HepG2 (cell line): ENCODE measurements around the gene CPSF6. TPM values are rescaled to one million over a fixed set of nuclear protein-coding genes. Genes with fewer than 3 reads are reported as not detected.

ENCODE experiments used
- ATAC-seq: fragments of 200-7000 bp; cut with Tn5 transposase; 3 replicates; pipeline ENCODE4 v1.9.1; 2020; ENCODE audit warnings: mild to moderate bottlenecking, moderate library complexity
- BruUV-seq: library from RNA; stranded (reverse); fragments of 400-500 nt; replicated peaks from 2 replicates; lab custom pipeline; 2021; lab: Mats Ljungman, UMichigan
- CTCF ChIA-PET: fragments of 300-600 bp; formaldehyde crosslinking; extraction: SDS; loops from one replicate; lab custom pipeline; 2021; ENCODE audit warnings: low total read pairs, inconsistent platforms, low intra/inter-chr PET ratio; lab: Yijun Ruan, JAX
- POLR2A ChIA-PET: fragments of 350-600 bp; sonication (Branson Sonifier 250); formaldehyde crosslinking; loops from one replicate; lab custom pipeline; 2020; ENCODE audit warnings: antibody characterized with exemption, inconsistent platforms; lab: Yijun Ruan, JAX
- DNase-seq: peaks from one replicate; pipeline ENCODE4 v3.0.0-alpha.2; 2015; ENCODE audit warnings: low spot score
- FAIRE-seq: peaks from 3 replicates; lab custom pipeline; 2011; peaks lifted over from hg19 to GRCh38; lab: Jason Lieb, UNC
- H2AFZ ChIP-seq: one replicate; pipeline ENCODE4 v1.6.1; 2011; ENCODE audit warnings: low read length, inconsistent platforms
- H3K27ac ChIP-seq: fragments of 300-600 bp; 3 replicates; pipeline ENCODE4 v1.8.0; 2011; ENCODE audit warnings: mixed run types, mild to moderate bottlenecking, mixed read lengths, low read length, inconsistent platforms; ENCODE audit not compliant: insufficient read depth; ENCODE audit errors: extremely low read length
- H3K27me3 ChIP-seq, 2 experiments: fragments of 200-600 bp in 1 of 2; 2 replicates in 1 of 2; 3 replicates in 1 of 2; pipeline versions ENCODE4 v1.6.0 to v1.8.0; 2011; ENCODE audit warnings: low read length in 2 of 2, mild to moderate bottlenecking in 2 of 2, moderate library complexity in 2 of 2, inconsistent platforms in 1 of 2; ENCODE audit not compliant: insufficient read depth in 2 of 2, control insufficient read depth in 1 of 2
- H3K36me3 ChIP-seq, 2 experiments: fragments of 200-600 bp in 1 of 2; replicated peaks in 1 of 2; 2 replicates in 1 of 2; 3 replicates in 1 of 2; pipeline versions ENCODE4 v1.5.1 to v1.8.0; 2011; ENCODE audit warnings: low read length in 2 of 2, inconsistent platforms in 1 of 2; ENCODE audit not compliant: insufficient read depth in 2 of 2, control insufficient read depth in 1 of 2
- H3K4me1 ChIP-seq: 2 replicates; pipeline ENCODE4 v1.5.1; 2012; ENCODE audit warnings: low read length, inconsistent platforms; ENCODE audit not compliant: insufficient read depth
- H3K4me2 ChIP-seq: 2 replicates; pipeline ENCODE4 v1.6.0; 2011; ENCODE audit warnings: low read depth, low read length, inconsistent platforms
- H3K4me3 ChIP-seq, 3 experiments: fragments of 200-600 bp in 1 of 3; sonication (generic), shearing (Covaris generic) in 1 of 3; replicated peaks in 1 of 3; 2 replicates each; pipeline ENCODE4 v1.5.1; 2011 to 2016; ENCODE audit warnings: low read length in 3 of 3, inconsistent platforms in 2 of 3, low read depth in 2 of 3, mild to moderate bottlenecking in 2 of 3, control low read depth in 1 of 3, mixed read lengths in 1 of 3; ENCODE audit not compliant: insufficient read depth in 1 of 3
- H3K79me2 ChIP-seq: one replicate; pipeline ENCODE4 v1.6.1; 2011; ENCODE audit warnings: low read length, inconsistent platforms; ENCODE audit not compliant: insufficient read depth
- H3K9ac ChIP-seq: 2 replicates; pipeline ENCODE4 v1.6.0; 2011; ENCODE audit warnings: mild to moderate bottlenecking, low read depth, low read length, inconsistent platforms; ENCODE audit not compliant: insufficient read depth
- H3K9me3 ChIP-seq: 2 replicates; pipeline ENCODE4 v1.5.1; 2012; ENCODE audit warnings: mild to moderate bottlenecking, low read length
- H4K20me1 ChIP-seq: 2 replicates; pipeline ENCODE4 v1.6.0; 2011; ENCODE audit warnings: inconsistent platforms, mild to moderate bottlenecking, low read length, moderate library complexity; ENCODE audit not compliant: insufficient read depth
- AGO2 ChIP-seq: fragments of 200-400 bp; formaldehyde crosslinking; optimal IDR thresholded peaks from 2 replicates; pipeline ENCODE3; 2017; ENCODE audit warnings: mild to moderate bottlenecking, low read depth, low read length, moderate library complexity
- AHR ChIP-seq: IDR thresholded peaks from 2 replicates; pipeline ENCODE4 v1.6.1; 2018; ENCODE audit warnings: missing genetic modification reagents, missing compliant biosample characterization
- ATAD3A ChIP-seq: sonication (generic); formaldehyde crosslinking; IDR thresholded peaks from 2 replicates; pipeline ENCODE4 v1.4.0; 2020; ENCODE audit warnings: missing genetic modification reagents
- ATF6 ChIP-seq: sonication (generic); formaldehyde crosslinking; conservative IDR thresholded peaks from 2 replicates; pipeline ENCODE4 v1.4.0; 2020; ENCODE audit warnings: missing genetic modification reagents
- KAT2B ChIP-seq: fragments of 150-350 bp; IDR thresholded peaks from 2 replicates; pipeline ENCODE4 v1.6.1; 2014; ENCODE audit warnings: low read depth, low read length, borderline replicate concordance
- KLF12 ChIP-seq: sonication (generic); formaldehyde crosslinking; IDR thresholded peaks from 2 replicates; pipeline ENCODE4 v1.4.0; 2020; ENCODE audit warnings: missing genetic modification reagents, borderline replicate concordance
- NFIB ChIP-seq: sonication (generic); formaldehyde crosslinking; IDR thresholded peaks from 2 replicates; pipeline ENCODE4 v1.9.0; 2021; ENCODE audit warnings: missing genetic modification reagents, mild to moderate bottlenecking, borderline replicate concordance
- NR2C2 ChIP-seq: sonication (generic); formaldehyde crosslinking; IDR thresholded peaks from 2 replicates; pipeline ENCODE4 v1.4.0; 2020; ENCODE audit warnings: missing genetic modification reagents, mild to moderate bottlenecking, moderate library complexity, borderline replicate concordance
- POLR2AphosphoS5 ChIP-seq: IDR thresholded peaks from 2 replicates; pipeline ENCODE4 v1.6.1; 2012; ENCODE audit warnings: low read depth, low read length
- RCOR2 ChIP-seq: IDR thresholded peaks from 2 replicates; pipeline ENCODE4 v1.6.1; 2016; ENCODE audit warnings: missing biosample characterization, missing genetic modification reagents
- RNF2 ChIP-seq: fragments of 450-650 bp; conservative IDR thresholded peaks from 2 replicates; pipeline ENCODE4 v1.6.1; 2016; ENCODE audit warnings: low read depth
- SAP130 ChIP-seq: IDR thresholded peaks from 2 replicates; pipeline ENCODE4 v1.6.1; 2016; ENCODE audit warnings: low read depth
- ZNF138 ChIP-seq: sonication (generic); formaldehyde crosslinking; IDR thresholded peaks from 2 replicates; pipeline ENCODE4 v1.5.0; 2020; ENCODE audit warnings: mild to moderate bottlenecking, low read depth, missing genetic modification reagents
- ZNF577 ChIP-seq: sonication (generic); formaldehyde crosslinking; IDR thresholded peaks from 2 replicates; pipeline ENCODE4 v1.4.0; 2020; ENCODE audit warnings: mild to moderate bottlenecking, low read depth, missing genetic modification reagents, borderline replicate concordance
- ZNF792 ChIP-seq: IDR thresholded peaks from 2 replicates; pipeline ENCODE4 v1.6.1; 2016
- WGBS: methylation state at CpG from one replicate; pipeline ENCODE4 v1.1.6; 2017; ENCODE audit warnings: low lambda C conversion rate; 5-methylcytosine and 5-hydroxymethylcytosine counted together
- in situ Hi-C: cut with HindIII; loops from 2 replicates; pipeline ENCODE4 v1.10.0; 2017; ENCODE audit warnings: low pct_unique_long_range_greater_than_20kb; ENCODE audit not compliant: extremely low pct_ligation_motif_present
- intact Hi-C: fragments of 100-400 bp; cut with micrococcal nuclease; formaldehyde crosslinking; loops from one replicate; pipeline ENCODE4 v1.10.0; 2022; ENCODE audit not compliant: unreplicated experiment
- polyA plus RNA-seq, 8 experiments: library from polyadenylated mRNA; depleted of rRNA in 3 of 8; stranded (reverse) in 7 of 8; unstranded in 1 of 8; fragments of >200 nt; fragmentation: Illumina TruSeq in 4 of 8; extraction: Trizol in 4 of 8; gene quantifications; 2 replicates each; pipeline versions ENCODE4 v1.2.1 to v1.2.3, GENCODE V29; 2011 to 2016; ENCODE audit warnings: low read depth in 4 of 8, missing spikeins in 1 of 8, mixed read lengths in 1 of 8; ENCODE audit not compliant: insufficient read depth in 1 of 8
- total RNA-seq, 5 experiments: library from RNA; depleted of rRNA; stranded (reverse); fragments of >200 nt; fragmentation: Illumina TruSeq; extraction: Trizol; gene quantifications; 2 replicates each; pipeline ENCODE4 v1.2.3, GENCODE V29; 2016; ENCODE audit warnings: low read depth in 1 of 5
- TF ChIP-seq, protein P1 (sequence below): sonication (generic); formaldehyde crosslinking; IDR thresholded peaks from 2 replicates; pipeline ENCODE4 v1.5.1; 2020; ENCODE audit warnings: missing genetic modification reagents, mild to moderate bottlenecking, borderline replicate concordance
- TF ChIP-seq, protein P2 (sequence below): sonication (generic); formaldehyde crosslinking; IDR thresholded peaks from 2 replicates; pipeline ENCODE4 v1.9.0; 2021; ENCODE audit warnings: missing genetic modification reagents, mild to moderate bottlenecking, borderline replicate concordance

The CPSF6 gene
- total and polyA plus RNA-seq, 2 of the 13 experiments (the other 11 are each of a cell fraction or from before 2014, with no cell fraction given), result 41.8 to 71.0 TPM

- no peaks in the 10 kb centered on the region for H3K79me2 ChIP-seq
- WGBS, result 2% methylated on average over 19 of the region's 19 CpGs
- H2AFZ ChIP-seq, result no peak overlapping the region
- no peak for FAIRE-seq
- ChIA-PET CTCF (no interaction called here), POLR2A (no interaction called here)
- H3K27ac ChIP-seq, result no peak overlapping the region
- intact Hi-C loops, result no loop called here
- H3K4me2 ChIP-seq, result peak overlapping the region; percentile 79
- ATAC-seq, result peak; percentile 96
- no peak overlapping the region for H3K9ac ChIP-seq
- no peaks in the 10 kb centered on the region for H3K36me3 ChIP-seq
- peak overlapping the region; percentile 33 to 52 (median 50); a peak in 5 of 6 replicates for H3K4me3 ChIP-seq
- no peaks in the 10 kb centered on the region for H3K9me3 ChIP-seq
- peaks cover 19% of the 10 kb centered on the region for H3K4me1 ChIP-seq
- in situ Hi-C loops, result no loop called here
- no TSS peak for BruUV-seq
- H4K20me1 ChIP-seq, result no peaks in the 10 kb centered on the region
- DNase-seq, result peak; percentile 70
- H3K27me3 ChIP-seq, result no peaks in the 10 kb centered on the region
- TF ChIP-seq NR2C2 (CRISPR knock-in tag) (no peak), ZNF138 (CRISPR knock-in tag) (no peak), AGO2 (peak; percentile 29), ZNF577 (CRISPR knock-in tag) (no peak), ATAD3A (CRISPR knock-in tag) (no peak), POLR2AphosphoS5 (0 out of 2 replicates have a peak, but pooled peaks have one; percentile 21), SAP130 (no peak), KLF12 (CRISPR knock-in tag) (no peak), RCOR2 (no peak), KAT2B (no peak), RNF2 (no peak), ATF6 (no peak), AHR (CRISPR knock-in tag) (no peak), ZNF792 (CRISPR knock-in tag) (no peak), NFIB (CRISPR knock-in tag) (no peak)
- TF ChIP-seq, protein P1, sequence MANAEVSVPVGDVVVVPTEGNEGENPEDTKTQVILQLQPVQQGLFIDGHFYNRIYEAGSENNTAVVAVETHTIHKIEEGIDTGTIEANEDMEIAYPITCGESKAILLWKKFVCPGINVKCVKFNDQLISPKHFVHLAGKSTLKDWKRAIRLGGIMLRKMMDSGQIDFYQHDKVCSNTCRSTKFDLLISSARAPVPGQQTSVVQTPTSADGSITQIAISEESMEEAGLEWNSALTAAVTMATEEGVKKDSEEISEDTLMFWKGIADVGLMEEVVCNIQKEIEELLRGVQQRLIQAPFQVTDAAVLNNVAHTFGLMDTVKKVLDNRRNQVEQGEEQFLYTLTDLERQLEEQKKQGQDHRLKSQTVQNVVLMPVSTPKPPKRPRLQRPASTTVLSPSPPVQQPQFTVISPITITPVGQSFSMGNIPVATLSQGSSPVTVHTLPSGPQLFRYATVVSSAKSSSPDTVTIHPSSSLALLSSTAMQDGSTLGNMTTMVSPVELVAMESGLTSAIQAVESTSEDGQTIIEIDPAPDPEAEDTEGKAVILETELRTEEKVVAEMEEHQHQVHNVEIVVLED, result no peak
- TF ChIP-seq, protein P2, sequence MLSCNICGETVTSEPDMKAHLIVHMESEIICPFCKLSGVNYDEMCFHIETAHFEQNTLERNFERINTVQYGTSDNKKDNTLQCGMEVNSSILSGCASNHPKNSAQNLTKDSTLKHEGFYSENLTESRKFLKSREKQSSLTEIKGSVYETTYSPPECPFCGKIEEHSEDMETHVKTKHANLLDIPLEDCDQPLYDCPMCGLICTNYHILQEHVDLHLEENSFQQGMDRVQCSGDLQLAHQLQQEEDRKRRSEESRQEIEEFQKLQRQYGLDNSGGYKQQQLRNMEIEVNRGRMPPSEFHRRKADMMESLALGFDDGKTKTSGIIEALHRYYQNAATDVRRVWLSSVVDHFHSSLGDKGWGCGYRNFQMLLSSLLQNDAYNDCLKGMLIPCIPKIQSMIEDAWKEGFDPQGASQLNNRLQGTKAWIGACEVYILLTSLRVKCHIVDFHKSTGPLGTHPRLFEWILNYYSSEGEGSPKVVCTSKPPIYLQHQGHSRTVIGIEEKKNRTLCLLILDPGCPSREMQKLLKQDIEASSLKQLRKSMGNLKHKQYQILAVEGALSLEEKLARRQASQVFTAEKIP (CRISPR knock-in tag), result no peak
These were observed 44.8 kb downstream of the CPSF6 start for GRCh38 chr12:69284131-69284530.
